HUDEP-2 (cell line): Measurements from ENCODE around the gene CLIP4.
"Not testable (repeated sequence)": the region's sequence is repeated elsewhere in the genome, so short reads cannot be mapped to it uniquely, and the experiment has no call there.

Experiments used
- DNase-seq, 76 experiments: peaks; one replicate each; lab custom pipeline; 2025; ENCODE audit not compliant: unreplicated experiment in 76 of 76; lab: John Stamatoyannopoulos, UW

The CLIP4 gene, protein sequence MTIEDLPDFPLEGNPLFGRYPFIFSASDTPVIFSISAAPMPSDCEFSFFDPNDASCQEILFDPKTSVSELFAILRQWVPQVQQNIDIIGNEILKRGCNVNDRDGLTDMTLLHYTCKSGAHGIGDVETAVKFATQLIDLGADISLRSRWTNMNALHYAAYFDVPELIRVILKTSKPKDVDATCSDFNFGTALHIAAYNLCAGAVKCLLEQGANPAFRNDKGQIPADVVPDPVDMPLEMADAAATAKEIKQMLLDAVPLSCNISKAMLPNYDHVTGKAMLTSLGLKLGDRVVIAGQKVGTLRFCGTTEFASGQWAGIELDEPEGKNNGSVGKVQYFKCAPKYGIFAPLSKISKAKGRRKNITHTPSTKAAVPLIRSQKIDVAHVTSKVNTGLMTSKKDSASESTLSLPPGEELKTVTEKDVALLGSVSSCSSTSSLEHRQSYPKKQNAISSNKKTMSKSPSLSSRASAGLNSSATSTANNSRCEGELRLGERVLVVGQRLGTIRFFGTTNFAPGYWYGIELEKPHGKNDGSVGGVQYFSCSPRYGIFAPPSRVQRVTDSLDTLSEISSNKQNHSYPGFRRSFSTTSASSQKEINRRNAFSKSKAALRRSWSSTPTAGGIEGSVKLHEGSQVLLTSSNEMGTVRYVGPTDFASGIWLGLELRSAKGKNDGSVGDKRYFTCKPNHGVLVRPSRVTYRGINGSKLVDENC

DNA sequence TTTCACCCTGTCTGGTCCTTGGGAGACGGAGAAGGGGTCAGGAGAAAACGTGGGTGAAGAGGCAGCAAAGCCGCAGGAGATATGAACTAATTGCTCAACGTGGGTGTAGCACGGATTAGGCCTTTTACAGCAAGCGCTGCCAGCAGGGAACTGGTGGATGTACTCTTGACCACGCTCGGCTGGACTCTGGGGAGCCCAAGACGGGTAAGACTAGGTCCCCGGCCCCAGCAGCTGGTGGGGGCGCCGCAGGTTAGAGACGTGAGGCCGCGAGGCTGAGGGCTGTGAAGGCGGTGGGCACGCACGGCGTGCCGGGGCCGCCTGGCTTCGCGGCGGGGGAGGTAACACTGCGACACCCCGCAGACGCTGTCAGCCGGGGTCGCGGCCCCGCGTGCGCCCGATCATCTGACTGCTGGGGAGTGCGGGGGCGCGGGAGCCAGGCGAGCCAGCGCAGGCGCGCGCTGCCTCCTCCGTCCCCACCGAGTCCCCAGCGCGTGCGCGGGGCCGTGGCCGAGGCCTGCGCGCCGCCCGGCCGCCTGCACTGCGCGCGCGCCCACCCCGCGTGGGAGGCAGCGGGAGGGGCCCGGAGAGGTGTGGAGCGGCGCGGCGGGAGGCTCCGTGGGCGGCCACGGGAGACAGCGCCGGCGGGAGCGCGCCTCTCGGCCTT is at the start of gene CLIP4:
Gene CLIP4, plus strand, starts transcription at position 470 of the 664 bp plus-strand sequence. CDS start 5,974 bp downstream, outside the sequence.
- DNase-seq, result peak in 1 of 76 experiments; percentile 9

DNA sequence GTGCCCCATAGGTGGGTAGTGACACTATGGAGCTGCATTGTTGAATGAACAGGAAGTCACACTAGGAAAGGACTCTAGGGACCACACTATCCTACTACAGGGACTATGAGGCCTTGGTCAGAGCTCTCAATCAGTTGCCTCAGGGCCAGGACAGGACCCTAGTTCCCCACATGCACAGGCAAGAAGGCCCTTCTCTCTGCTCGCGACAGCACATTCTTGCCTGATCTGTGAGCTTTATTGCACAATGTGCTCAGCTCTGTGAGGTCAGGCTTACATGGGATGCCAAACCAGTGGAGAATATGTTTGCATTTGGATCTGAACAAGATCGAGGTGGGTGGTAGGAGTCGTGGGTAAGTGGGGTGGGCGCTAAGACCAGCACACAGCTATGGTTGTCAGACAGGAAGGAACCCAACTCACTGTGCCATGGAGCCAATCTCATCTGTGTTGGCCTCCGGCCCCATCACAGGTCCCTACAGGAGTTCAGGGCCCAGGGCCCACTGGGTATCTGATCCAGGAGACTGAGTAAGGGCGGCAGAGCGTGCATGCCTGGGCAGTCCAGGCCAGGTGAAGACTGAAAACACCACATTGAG is 48.8 kb upstream of the CLIP4 start:
- DNase-seq, result no peak

DNA sequence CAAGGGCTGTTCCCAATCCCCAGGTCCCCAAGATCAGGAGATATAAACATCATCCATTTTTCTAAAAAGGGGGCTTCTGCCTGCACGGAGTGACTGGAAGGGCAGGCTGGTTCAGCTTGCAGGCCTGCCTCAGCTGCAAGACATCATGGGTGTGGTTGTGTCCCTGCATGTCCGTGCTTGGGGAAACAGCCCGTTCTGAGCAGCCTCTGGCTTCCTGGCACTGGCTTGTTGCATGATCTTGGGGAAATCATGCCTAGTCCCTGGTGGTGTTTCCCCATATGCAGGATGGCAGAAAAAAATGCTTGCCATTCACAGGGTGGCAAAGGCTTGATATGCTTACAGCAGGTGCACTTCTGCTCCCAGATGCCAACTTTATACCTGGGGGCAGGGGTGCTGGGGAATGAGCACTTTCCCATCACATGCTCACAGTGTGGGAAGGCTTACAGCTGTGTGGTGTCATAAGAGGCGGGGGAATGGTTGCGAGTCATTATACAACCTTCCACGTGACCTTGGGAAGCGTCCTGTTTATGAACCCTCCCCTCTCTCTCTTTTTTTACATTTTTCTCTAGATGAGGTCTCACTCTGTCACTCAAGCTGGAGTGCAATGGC is 48.1 kb upstream of the CLIP4 start:
- no peak for DNase-seq

DNA sequence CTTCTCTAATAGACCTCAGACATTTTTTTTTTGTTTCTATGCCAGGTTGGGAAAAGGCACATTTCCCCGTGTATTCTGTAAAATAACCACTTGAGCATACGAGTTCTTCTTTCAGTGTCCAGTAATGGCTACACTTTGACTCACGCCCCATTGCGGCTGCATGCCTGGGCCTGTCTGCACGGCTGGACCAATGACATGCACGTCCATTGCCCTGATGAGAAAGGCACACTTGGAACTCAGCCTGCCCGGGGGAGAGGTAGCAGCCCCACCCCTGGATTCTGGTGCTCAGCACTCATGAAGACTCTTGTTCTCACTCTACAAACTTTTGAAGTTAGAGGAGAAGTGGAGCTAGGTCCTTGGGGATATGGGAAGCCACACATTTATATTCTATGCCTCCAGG is 46.7 kb upstream of the CLIP4 start:
- DNase-seq, result no peak

DNA sequence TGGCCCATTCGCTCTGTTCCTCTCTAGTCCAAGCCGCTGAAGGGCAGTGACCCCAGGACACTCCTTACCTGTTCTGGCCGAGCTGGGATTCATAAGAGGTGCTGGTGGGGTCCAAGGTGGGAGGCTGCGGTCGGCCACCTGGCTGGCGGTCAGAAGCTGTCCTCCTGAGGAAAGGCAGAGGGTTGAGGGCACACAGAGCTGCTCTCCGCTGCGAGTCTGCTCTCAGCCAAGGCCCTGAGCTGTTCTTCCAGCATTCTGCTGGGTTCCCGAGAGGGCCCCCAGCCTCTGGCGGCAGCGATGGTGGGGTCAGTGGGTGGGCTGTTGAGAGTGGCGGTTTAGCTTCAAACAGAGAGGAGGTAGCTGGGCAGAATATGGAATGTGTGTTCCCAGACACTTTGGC is 44.7 kb upstream of the CLIP4 start:
- DNase-seq, result no peak

DNA sequence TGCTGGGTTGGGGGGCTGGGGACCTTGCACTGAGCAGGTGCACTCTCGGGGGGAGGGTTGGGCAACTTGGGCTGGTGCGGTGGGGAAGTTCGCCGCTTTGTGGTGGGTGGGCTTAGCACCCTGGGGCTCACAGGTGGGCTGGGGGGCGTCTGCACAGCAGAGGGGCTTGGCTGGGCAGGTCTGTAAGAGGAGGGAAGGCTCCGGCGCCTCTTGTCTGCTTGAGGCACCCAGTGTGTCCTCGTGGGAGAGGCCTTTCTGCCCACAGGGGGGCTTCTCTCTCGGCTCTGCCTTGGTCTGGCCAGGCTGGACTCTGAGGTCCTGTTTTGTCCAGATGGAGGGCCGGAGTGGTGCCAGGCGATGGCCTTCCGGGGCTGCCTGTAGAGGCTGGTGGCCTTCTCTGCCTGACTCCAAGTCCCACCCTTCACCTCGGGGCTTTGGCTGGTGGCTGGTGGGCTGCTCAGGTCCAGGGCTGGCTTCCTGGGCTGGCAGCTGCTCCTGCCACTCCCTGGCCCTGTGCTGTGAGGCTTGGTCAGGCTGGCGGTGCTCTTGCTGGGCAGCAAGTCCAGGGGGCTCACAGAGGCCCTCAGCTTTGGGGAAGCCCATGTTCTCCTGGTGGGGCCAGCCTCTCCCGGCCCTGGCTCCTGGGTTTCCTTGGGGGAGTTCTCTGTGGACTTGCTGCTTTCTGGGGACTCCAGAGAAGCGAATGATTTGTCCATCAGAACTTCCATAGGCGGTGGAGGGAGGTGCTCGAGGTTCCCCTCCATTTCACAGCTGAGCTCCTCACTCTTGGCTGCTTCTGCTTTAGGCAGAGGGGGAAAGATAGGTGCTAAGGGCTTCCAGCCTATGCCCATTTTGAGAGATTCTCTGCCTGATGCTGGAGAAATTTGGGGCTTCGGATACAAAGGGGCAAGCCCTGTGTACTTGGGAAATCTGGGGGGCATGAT is 43.9 kb upstream of the CLIP4 start:
- no peak for DNase-seq

DNA sequence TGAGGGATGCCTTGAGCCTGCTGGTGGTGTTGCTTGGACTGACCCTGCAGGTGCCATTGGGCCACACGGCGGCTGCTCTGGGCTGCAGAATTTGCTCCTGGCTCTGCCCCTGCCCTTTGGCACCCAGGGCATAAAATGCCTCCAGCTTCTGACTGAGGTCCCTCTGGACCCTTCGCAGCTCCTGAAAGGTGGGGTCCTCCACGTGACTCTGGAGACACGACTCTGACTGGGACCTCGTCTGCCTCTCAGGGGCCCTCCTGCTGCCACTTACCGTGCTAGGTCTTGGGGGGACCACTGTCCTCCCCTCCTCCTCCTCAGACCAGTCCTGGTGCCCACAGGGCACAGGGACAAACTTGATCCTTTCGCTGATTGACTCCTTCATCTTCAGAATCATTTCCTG is 43.0 kb upstream of the CLIP4 start:
- DNase-seq, result no peak

DNA sequence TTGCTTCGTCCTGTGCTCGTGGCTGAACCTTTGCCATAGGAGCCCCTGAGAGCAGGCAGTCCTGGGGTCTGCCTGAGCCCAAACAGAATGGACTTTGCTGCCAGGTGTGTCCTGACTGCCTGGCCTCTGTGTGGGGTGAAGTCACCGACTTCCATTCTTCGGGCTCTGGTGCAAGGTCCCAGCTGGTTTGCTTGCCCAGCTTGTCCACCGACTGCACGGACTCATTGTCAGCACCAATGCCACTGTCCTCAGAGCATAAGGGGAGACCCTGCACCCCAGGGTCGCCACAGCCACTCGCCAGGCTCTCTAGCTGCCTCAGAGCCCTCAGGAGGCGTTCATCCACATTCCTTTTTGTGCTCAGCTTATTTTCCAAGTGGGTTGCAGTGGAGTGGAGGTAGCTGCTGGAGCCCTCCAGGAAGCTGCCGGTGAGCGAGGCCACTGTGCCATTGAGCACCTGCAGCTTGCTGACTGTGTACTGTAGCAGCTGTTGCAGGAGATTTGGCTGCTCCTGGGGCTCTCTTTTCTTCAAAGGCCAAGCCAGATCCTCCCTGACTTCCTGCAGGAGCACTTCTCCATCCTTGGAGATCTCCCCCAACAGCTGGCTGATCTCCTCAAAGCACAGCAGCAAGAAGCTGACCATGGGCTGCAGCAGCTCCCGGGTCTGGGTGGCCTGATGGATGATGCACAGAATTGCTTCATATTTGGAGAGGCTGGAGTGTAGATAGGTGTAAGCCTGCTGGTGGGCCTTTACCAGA is 42.1 kb upstream of the CLIP4 start:
- no peak for DNase-seq

DNA sequence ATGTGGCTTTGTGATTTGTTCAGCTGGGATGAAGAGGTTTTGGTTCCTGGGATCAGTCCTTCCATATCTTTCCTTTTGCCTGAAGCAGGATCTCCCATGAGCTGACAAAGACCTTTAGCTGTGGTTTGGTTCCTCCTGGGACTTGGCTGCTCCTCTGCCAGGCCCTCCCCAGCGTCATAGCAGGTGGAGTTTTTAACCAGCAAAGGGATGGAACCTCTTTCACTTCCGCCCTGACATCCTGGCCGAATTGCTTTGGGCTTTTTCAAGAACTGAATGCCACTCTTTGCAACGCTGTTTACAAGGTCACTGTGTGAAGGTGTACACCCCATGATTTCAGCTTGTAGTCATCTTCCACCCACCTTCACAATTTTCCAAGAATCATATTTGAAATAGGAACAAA is 41.3 kb upstream of the CLIP4 start:
- DNase-seq, result no peak

DNA sequence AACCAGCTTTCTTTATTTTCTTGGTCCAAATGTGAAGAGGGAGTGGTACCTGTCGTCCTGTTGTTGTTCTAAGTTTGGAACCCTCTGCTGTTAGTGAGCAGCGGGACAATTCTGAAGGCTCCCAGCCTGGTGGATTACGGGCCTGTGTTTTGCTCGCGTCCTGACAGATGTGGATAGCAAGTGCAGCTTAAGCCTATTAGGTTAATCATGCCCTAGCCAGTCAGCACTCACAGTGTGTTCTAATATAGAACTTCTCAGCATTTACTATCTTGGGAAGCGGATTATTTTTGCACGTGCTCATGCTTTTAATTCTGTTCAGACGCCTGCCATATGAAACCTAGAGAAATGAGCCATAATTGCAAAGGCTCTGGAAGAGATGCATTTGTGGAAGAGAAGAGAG is 40.8 kb upstream of the CLIP4 start, which contains the start of gene PCARE:
Gene PCARE, minus strand, starts transcription at position 113 of the 400 bp plus-strand sequence. CDS start 262 bp downstream, outside the sequence.
- DNase-seq, result no peak

DNA sequence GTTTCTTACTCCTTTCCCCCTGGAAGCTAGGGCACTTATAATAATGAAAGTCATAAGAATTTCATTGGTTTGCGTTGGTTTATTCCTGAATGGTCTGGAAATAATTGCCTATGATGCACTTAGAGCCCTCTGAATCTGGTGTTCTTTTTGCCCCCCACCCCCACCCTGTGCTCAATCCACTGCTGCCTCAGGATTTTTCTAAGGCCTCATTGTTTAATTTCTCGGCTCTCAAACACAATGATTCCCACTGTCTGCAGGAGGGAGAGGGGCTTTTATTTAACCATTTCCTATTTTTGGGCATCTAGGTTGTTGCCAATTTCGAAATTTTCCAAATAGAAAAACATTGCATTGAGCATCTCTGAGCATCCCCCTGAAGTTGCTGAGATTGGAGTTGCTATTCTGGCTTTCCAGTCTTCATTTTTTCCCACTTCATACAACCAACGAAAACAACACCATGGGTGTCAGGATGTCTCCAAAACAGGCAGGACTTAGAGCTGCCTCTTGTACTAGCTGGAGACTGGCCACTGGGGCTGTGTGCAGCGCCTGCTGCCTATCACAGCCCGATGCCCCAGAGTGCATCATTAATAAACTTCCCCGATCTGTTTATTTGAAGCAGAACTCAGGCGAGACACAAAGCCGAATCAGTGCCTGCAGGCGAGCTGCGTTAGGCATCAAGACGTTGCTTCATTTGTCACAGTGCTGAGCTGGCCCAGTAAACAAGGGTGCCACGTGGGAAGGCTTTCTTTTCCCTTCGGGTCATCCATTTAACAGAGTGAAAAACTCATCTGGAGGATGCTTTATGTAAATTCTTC is 39.1 kb upstream of the CLIP4 start:
- DNase-seq, result no peak

DNA sequence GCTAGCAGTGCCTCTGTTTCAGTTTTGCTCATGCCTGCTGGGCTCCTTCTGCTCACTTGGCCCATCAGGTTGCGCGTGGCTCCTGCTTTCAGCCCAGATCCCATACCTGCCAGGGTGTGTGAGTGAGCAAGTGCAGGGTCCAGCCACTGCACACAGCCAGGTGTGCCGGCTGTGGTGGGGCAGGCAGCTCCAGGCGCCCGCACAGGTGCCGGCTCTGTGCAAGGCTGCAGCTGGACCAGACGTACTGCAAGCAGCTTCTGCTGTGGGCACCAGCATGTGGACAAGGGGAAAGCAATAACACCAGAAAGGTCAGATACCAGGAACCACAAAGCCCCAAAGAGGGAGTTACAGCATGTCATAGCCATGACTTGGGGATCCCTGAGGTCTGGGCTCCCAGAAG is 35.3 kb upstream of the CLIP4 start:
- DNase-seq, result no peak

DNA sequence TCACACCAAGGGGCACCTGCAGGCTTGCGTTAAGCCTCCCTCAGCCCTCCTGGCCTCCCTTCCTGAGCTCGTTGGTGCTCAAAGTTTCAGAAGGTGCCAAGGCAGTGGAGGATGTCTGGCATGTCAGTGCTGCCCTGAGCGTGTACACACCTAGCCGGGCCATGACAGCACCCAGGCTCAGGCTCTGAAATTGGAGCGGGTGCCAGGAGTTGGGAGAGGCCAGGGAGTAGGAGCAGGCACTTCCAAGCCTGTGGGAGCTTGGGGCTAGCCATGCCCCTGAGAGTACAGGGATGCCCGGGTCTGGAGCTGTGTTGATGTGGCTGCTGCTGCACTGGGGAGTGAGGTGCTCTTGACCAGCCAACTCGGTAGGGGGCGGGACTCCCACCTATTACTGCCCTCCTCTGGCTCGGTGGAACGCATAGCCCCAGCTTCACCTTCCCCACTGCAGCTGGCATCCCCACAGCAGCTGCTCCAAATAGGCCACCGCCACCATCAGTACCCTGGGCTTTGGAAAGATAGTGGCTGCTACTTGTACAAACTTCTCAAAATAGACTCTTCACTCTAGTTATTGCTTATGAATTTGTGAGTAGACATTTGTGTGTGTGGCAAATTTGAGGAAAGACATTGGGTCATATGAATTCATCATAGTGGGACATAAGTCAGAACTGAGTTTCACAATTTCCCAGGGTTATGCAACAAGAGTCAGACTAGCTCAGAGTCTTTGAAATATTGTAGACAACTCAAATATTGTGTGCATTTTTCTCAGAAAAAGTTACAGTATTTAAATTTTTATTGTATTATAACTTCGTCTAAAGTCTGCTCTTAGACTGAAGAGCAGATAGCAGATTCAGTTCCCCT is 34.1 kb upstream of the CLIP4 start:
- no peak for DNase-seq

DNA sequence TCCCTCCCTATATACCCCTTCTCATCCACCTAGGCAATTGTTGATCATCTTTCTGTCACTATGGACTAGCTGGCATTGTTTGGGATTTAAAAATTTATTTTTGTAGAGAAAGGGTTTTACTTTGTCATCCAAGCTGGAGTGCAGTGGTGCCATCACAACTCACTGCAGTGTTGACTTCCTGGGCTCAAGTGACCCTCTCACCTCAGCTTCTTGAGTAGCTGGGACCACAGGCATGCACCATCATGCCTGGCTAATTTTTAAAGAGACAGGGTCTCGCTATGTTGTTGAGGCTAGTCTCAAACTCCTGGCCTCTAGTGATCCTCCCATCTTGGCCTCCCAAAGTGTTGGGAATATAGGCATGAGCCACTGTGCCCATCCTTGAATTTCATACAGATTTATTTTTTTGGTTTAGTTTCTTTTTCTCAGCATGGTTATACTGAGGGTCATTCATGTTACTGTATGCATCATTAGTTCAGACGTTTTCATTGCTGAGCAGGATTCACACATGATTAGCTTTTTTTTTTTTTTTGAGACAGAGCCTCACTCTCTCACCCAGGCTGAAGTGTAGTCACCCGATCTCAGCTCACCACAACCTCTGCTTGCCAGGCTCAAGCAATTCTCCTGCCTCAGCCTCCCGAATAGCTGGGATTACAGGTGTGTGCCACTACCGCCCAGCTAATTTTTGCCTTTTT is 32.3 kb upstream of the CLIP4 start:
- DNase-seq, result no peak

DNA sequence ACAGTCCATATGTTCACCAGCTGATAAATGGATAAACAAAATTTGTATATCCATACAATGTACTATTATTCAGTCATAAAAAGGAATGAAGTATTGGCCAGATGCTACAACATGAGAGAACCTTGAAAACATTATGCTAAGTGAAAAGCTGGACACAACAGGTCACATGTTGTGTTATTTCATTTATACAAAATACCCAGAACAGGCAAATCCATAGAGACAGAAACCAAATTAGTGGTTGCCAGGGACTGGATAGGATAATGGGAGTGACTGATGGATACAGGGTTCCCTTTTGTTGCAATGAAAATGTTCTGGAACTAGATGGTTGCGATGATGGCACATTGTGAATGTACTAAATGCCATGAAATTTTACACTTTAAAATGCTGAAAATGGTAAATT is 30.7 kb upstream of the CLIP4 start:
- DNase-seq, result no peak

DNA sequence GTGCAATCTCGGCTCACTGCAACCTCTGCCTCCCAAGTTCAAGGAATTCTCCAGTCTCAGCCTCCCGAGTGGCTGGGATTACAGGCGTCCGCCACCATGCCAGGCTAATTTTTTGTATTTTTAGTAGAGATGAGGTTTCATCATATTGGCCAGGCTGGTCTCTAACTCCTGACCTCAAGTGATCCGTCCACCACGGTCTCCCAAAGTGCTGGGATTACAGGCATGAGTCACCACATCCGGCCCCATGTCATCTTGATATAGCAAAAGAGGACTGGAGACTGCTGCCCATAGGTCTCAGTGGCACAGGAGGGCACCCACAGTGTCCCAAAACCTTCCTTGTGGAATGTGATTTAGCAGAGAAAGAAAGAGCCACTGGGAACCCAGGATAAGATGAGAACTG is 24.9 kb upstream of the CLIP4 start:
- DNase-seq, result not testable (repeated sequence)

DNA sequence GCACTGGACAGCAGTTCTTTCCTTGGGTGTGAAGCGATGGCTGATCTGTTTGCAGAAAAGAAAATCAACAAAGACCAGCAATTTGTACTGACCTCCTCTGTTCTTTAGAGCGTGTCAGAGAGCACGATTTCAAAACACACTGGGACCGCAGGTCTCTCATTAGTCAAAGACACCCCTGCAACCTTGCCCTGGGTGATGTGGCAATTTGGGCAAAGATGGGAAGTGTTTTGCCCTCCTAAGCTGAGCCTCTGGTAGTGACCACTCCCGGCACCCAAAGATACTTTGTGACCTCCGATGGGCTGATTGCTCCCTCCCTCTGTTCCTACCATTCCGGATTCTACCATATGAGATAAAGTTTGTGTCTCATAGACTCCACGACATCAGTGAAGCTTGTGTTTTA is 18.2 kb upstream of the CLIP4 start:
- no peak for DNase-seq
